Spleen (tissue), 11 donors: ENCODE measurements around the gene DSG4. TPM values are rescaled to one million over a fixed set of nuclear protein-coding genes. Genes with fewer than 3 reads are reported as not detected.

Experiments
- DNase-seq: peaks from one replicate; pipeline ENCODE4 v3.0.0-alpha.2; 2020
- H3K27ac ChIP-seq, 8 donors: fragments of 200-600 bp; sonication (generic) in 7 of 8; 1 replicate in 4 of 8; 2 replicates in 4 of 8; pipeline versions ENCODE4 v1.5.0 to v1.8.0; 2016 to 2021; ENCODE audit warnings: inconsistent platforms in 4 of 8, mild to moderate bottlenecking in 4 of 8, moderate library complexity in 1 of 8
- H3K27me3 ChIP-seq, 7 donors: fragments of 200-600 bp; sonication (generic) in 6 of 7; replicated peaks in 1 of 7; 1 replicate in 4 of 7; 2 replicates in 3 of 7; pipeline versions ENCODE4 v1.5.0 to v1.8.0; 2016 to 2021; ENCODE audit warnings: inconsistent platforms in 3 of 7, mild to moderate bottlenecking in 1 of 7
- H3K36me3 ChIP-seq, 6 donors: fragments of 200-600 bp; sonication (generic) in 5 of 6; 1 replicate in 4 of 6; 2 replicates in 2 of 6; pipeline versions ENCODE4 v1.5.0 to v1.8.0; 2016 to 2021; ENCODE audit warnings: inconsistent platforms in 2 of 6
- H3K4me1 ChIP-seq, 6 donors: fragments of 200-600 bp; sonication (generic) in 5 of 6; 1 replicate in 3 of 6; 2 replicates in 3 of 6; pipeline versions ENCODE4 v1.5.0 to v1.8.0; 2016 to 2021; ENCODE audit warnings: inconsistent platforms in 3 of 6
- H3K4me3 ChIP-seq, 8 donors: fragments of 200-600 bp; sonication (generic) in 7 of 8; 1 replicate in 4 of 8; 2 replicates in 4 of 8; pipeline versions ENCODE4 v1.5.0 to v1.8.0; 2016 to 2021; ENCODE audit warnings: inconsistent platforms in 4 of 8, mild to moderate bottlenecking in 4 of 8, moderate library complexity in 2 of 8
- H3K9me3 ChIP-seq, 8 donors: fragments of 200-600 bp; sonication (generic) in 7 of 8; 1 replicate in 4 of 8; 2 replicates in 4 of 8; pipeline versions ENCODE4 v1.5.0 to v1.8.0; 2016 to 2021; ENCODE audit warnings: inconsistent platforms in 4 of 8
- CTCF ChIP-seq, 11 experiments: fragments of 200-600 bp in 7 of 11; fragments of 450-650 bp in 4 of 11; sonication (generic) in 4 of 11; IDR thresholded peaks in 8 of 11; conservative IDR thresholded peaks in 3 of 11; 1 replicate in 7 of 11; 2 replicates in 4 of 11; pipeline versions ENCODE4 v1.4.0 to v1.8.0; 2016 to 2021; ENCODE audit warnings: antibody characterized with exemption in 11 of 11, inconsistent platforms in 4 of 11, mild to moderate bottlenecking in 1 of 11
- POLR2A ChIP-seq, 3 donors: fragments of 450-650 bp; IDR thresholded peaks; one replicate each; pipeline ENCODE4 v1.5.1; 2017; ENCODE audit warnings: antibody characterized with exemption in 3 of 3, mild to moderate bottlenecking in 1 of 3
- POLR2AphosphoS5 ChIP-seq, 3 donors: sonication (generic); formaldehyde crosslinking; IDR thresholded peaks; one replicate each; pipeline ENCODE4 v1.5.1; 2017; ENCODE audit warnings: antibody characterized with exemption in 3 of 3
- WGBS, 5 donors: extraction: QIAGEN DNeasy Blood & Tissue Kit in 3 of 5; methylation state at CpG; one replicate each; pipeline versions ENCODE4 v1.1.5 to v1.1.7; 2013 to 2018; 5-methylcytosine and 5-hydroxymethylcytosine counted together
- intact Hi-C: fragments of 100-400 bp; cut with DNase I; formaldehyde crosslinking; loops from one replicate; pipeline ENCODE4 v1.15.0; 2023; ENCODE audit warnings: low total_unique reads
- polyA plus RNA-seq, 3 donors: library from polyadenylated mRNA; stranded (reverse); fragments of 200-250 nt; gene quantifications; one replicate each; pipeline ENCODE4 v1.2.1, GENCODE V29; 2013
- total RNA-seq, 7 donors: library from RNA; depleted of rRNA in 3 of 7; stranded (reverse); fragments of >200 nt in 3 of 7; fragmentation: NEBNext Ultra II Directional in 4 of 7; extraction: Animal tissue kit (Norgen Biotek cat#: 25700) in 4 of 7; gene quantifications; one replicate each; pipeline versions ENCODE4 v1.1.0 to v1.2.1, GENCODE V29; 2016 to 2021
- donor health status: healthy with polysubstance abuse.
- donor health status: DM: no; HTN: no; CAD: no; lungs with moderate emphysema.
- donor health status: DM: no; HTN: no; CAD: no.
- donor health status: Bipolar disorder and iron deficiency.
- donor health status: healthy.
- donor health status: DM: no; HTN: no; CAD: no.
- donor health status: DM: yes; HTN: yes; CAD: no.

DSG4 gene
- total and polyA plus RNA-seq, 10 donors = not detected

GRCh38 chr18:31371989-31372388, 4.6 kb upstream of the DSG4 start:
- intact Hi-C loops = no loop called here

GRCh38 chr18:31373641-31374040, 2.9 kb upstream of the DSG4 start:
- Histone ChIP-seq H3K36me3 (no peaks in the 10 kb centered on the region), H3K27ac (no peak overlapping the region), H3K4me1 (no peaks in the 10 kb centered on the region), H3K4me3 (no peak overlapping the region), H3K27me3 (no peaks in the 10 kb centered on the region), H3K9me3 (no peaks in the 10 kb centered on the region)
- intact Hi-C loops = no loop called here
- 75 to 88% (median 87%) methylated on average over 4 of the region's 4 CpGs for WGBS, 5 donors
- TF ChIP-seq POLR2A (IDR thresholded peaks at IDR 0.05) (no peak), CTCF (IDR thresholded peaks at IDR 0.05 in 8 of 11, conservative IDR thresholded peaks at IDR 0.05 in 3 of 11) (no peak), POLR2AphosphoS5 (IDR thresholded peaks at IDR 0.05) (no peak)
- no peak for DNase-seq

More at GRCh38 chr18:31371989-31372388, 4.6 kb upstream of the DSG4 start:
- Histone ChIP-seq H3K36me3 (no peaks in the 10 kb centered on the region), H3K9me3 (no peaks in the 10 kb centered on the region), H3K27me3 (no peaks in the 10 kb centered on the region), H3K27ac (no peak overlapping the region), H3K4me3 (no peak overlapping the region), H3K4me1 (no peaks in the 10 kb centered on the region)
- TF ChIP-seq CTCF (IDR thresholded peaks at IDR 0.05 in 8 of 11, conservative IDR thresholded peaks at IDR 0.05 in 3 of 11) (no peak), POLR2AphosphoS5 (IDR thresholded peaks at IDR 0.05) (no peak), POLR2A (IDR thresholded peaks at IDR 0.05) (no peak)
- DNase-seq = no peak

GRCh38 chr18:31380912-31381311, 4.3 kb downstream of the DSG4 start:
- no peak overlapping the region for H3K4me3 ChIP-seq
- H3K27ac ChIP-seq = no peak overlapping the region
- no peak for DNase-seq
- intact Hi-C loops = no loop called here
- TF ChIP-seq CTCF (IDR thresholded peaks at IDR 0.05 in 8 of 11, conservative IDR thresholded peaks at IDR 0.05 in 3 of 11) = no peak
- no peak for TF ChIP-seq POLR2AphosphoS5 (IDR thresholded peaks at IDR 0.05)
- TF ChIP-seq POLR2A (IDR thresholded peaks at IDR 0.05) = no peak
- H3K4me1 ChIP-seq = no peaks in the 10 kb centered on the region
- WGBS, 5 donors = 77 to 90% (median 80%) methylated on average over 2 of the region's 2 CpGs
- no peaks in the 10 kb centered on the region for H3K27me3 ChIP-seq
- H3K9me3 ChIP-seq = no peaks in the 10 kb centered on the region
- H3K36me3 ChIP-seq = no peaks in the 10 kb centered on the region

GRCh38 chr18:31382107-31382506, 5.5 kb downstream of the DSG4 start:
- Histone ChIP-seq H3K9me3 (no peaks in the 10 kb centered on the region), H3K4me1 (no peaks in the 10 kb centered on the region), H3K36me3 (no peaks in the 10 kb centered on the region), H3K27ac (no peak overlapping the region), H3K4me3 (no peak overlapping the region), H3K27me3 (no peaks in the 10 kb centered on the region)
- intact Hi-C loops = no loop called here
- DNase-seq = no peak
- TF ChIP-seq POLR2AphosphoS5 (IDR thresholded peaks at IDR 0.05) = no peak
- no peak for TF ChIP-seq POLR2A (IDR thresholded peaks at IDR 0.05)
- TF ChIP-seq CTCF (IDR thresholded peaks at IDR 0.05 in 8 of 11, conservative IDR thresholded peaks at IDR 0.05 in 3 of 11) = no peak
- 70 to 85% (median 82%) methylated on average over 2 of the region's 2 CpGs for WGBS, 5 donors
